Esophagus muscularis mucosa (tissue), 4 donors: ENCODE measurements around the gene AIG1. TPM values are rescaled to one million over a fixed set of nuclear protein-coding genes. Genes with fewer than 3 reads are reported as not detected.

Experiments used
- DNase-seq: peaks from one replicate; pipeline ENCODE4 v3.0.0-alpha.2; 2017; ENCODE audit errors: extremely low spot score
- H3K27ac ChIP-seq, 4 donors: fragments of 200-600 bp; sonication (generic); replicated peaks in 1 of 4; 1 replicate in 3 of 4; 2 replicates in 1 of 4; pipeline ENCODE4 v1.5.1; 2016 to 2019; ENCODE audit warnings: mild to moderate bottlenecking in 1 of 4
- H3K27me3 ChIP-seq, 4 donors: fragments of 200-600 bp; sonication (generic); one replicate each; pipeline versions ENCODE4 v1.5.1 to v1.6.0; 2016 to 2019
- H3K36me3 ChIP-seq, 4 donors: fragments of 200-600 bp; sonication (generic); one replicate each; pipeline ENCODE4 v1.5.1; 2016 to 2019
- H3K4me1 ChIP-seq, 4 donors: fragments of 200-600 bp; sonication (generic); one replicate each; pipeline ENCODE4 v1.5.1; 2016 to 2019
- H3K4me3 ChIP-seq, 4 donors: fragments of 200-600 bp; sonication (generic); 1 replicate in 2 of 4; 2 replicates in 2 of 4; pipeline ENCODE4 v1.5.1; 2016 to 2019; ENCODE audit warnings: mild to moderate bottlenecking in 4 of 4, moderate library complexity in 1 of 4
- H3K9me3 ChIP-seq, 4 donors: fragments of 200-600 bp; sonication (generic); 1 replicate in 3 of 4; 2 replicates in 1 of 4; pipeline ENCODE4 v1.5.1; 2016 to 2019
- EP300 ChIP-seq: sonication (generic); formaldehyde crosslinking; IDR thresholded peaks from one replicate; pipeline ENCODE4 v1.6.1; 2017; ENCODE audit warnings: antibody characterized with exemption
- POLR2A ChIP-seq: fragments of 450-650 bp; IDR thresholded peaks from one replicate; pipeline ENCODE4 v1.6.1; 2017; ENCODE audit warnings: antibody characterized with exemption, moderate library complexity, mild to moderate bottlenecking, low read depth
- POLR2AphosphoS5 ChIP-seq, 2 donors: sonication (generic); formaldehyde crosslinking; IDR thresholded peaks; one replicate each; pipeline ENCODE4 v1.6.1; 2017; ENCODE audit warnings: antibody characterized with exemption in 2 of 2
- WGBS: methylation state at CpG from one replicate; pipeline ENCODE4 v1.1.5; 2018; 5-methylcytosine and 5-hydroxymethylcytosine counted together
- intact Hi-C: fragments of 100-400 bp; cut with DNase I; formaldehyde crosslinking; loops from one replicate; pipeline ENCODE4 v1.15.1; 2023
- total RNA-seq, 4 donors: library from RNA; depleted of rRNA; stranded (reverse); fragments of >200 nt; gene quantifications; one replicate each; pipeline versions ENCODE4 v1.1.0 to v1.2.1, GENCODE V29; 2016
- TF ChIP-seq, protein P1 (sequence below), 3 experiments: fragments of 200-600 bp in 2 of 3; fragments of 450-650 bp in 1 of 3; sonication (generic) in 2 of 3; IDR thresholded peaks; one replicate each; pipeline ENCODE4 v1.5.1; 2017 to 2019; ENCODE audit warnings: antibody characterized with exemption in 3 of 3, mild to moderate bottlenecking in 2 of 3, moderate library complexity in 1 of 3

Gene AIG1
- total RNA-seq, 4 donors from 2014 or later: 21.0 to 26.3 (median 23.4) TPM

DNA sequence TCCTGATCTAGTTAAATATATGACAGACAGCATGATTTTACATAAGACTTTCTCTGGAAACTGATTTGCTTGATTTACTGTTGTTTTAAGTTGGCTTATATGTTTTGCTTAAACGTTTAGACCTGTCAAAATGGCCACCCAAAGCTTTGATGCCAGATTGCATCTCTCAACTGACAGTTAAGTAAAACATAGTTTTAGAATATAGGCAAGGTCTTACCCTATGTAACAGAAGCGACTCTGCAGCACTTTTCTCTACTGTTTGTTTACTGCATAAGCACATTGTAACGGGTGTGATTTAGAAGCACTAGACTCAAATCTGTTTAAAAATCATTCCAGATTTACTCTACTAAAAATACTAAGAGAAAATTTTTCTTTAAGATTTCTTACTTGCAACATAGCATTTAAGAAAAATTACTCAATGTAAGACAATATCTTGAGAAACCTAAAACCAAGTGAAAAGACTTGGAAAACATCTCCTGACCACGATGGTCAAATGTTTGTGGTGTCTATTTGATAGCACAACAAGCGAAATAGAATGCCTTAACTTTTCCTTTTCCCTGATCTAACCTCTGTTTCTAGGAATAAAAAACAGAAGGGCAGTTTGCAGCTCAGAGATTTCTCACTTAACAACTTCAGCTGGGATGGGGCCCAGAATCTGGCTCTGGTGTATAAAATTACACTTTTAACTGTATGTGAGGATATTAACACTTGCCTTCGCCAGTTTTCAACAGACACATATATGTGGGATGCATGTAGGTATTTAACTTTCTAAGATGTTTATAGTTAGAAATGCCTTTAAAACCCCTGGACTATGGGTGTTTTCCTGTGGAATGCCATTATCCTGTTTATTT is 47.4 kb downstream of the AIG1 start:
- H3K9me3 ChIP-seq: no peaks in the 10 kb centered on the region
- TF ChIP-seq EP300 (no peak), POLR2AphosphoS5 (IDR thresholded peaks at IDR 0.05) (no peak)
- TF ChIP-seq, protein P1, sequence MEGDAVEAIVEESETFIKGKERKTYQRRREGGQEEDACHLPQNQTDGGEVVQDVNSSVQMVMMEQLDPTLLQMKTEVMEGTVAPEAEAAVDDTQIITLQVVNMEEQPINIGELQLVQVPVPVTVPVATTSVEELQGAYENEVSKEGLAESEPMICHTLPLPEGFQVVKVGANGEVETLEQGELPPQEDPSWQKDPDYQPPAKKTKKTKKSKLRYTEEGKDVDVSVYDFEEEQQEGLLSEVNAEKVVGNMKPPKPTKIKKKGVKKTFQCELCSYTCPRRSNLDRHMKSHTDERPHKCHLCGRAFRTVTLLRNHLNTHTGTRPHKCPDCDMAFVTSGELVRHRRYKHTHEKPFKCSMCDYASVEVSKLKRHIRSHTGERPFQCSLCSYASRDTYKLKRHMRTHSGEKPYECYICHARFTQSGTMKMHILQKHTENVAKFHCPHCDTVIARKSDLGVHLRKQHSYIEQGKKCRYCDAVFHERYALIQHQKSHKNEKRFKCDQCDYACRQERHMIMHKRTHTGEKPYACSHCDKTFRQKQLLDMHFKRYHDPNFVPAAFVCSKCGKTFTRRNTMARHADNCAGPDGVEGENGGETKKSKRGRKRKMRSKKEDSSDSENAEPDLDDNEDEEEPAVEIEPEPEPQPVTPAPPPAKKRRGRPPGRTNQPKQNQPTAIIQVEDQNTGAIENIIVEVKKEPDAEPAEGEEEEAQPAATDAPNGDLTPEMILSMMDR (IDR thresholded peaks at IDR 0.05): no peak
- H3K27me3 ChIP-seq: no peaks in the 10 kb centered on the region
- DNase-seq: no peak
- peaks cover 4 to 17% (median 6%) of the 10 kb centered on the region in 4 donors for H3K4me1 ChIP-seq
- intact Hi-C loops: no loop called here
- WGBS: 57% methylated on average over 6 of the region's 6 CpGs
- no peak overlapping the region for H3K4me3 ChIP-seq
- no peak overlapping the region for H3K27ac ChIP-seq
- no peaks in the 10 kb centered on the region for H3K36me3 ChIP-seq

DNA sequence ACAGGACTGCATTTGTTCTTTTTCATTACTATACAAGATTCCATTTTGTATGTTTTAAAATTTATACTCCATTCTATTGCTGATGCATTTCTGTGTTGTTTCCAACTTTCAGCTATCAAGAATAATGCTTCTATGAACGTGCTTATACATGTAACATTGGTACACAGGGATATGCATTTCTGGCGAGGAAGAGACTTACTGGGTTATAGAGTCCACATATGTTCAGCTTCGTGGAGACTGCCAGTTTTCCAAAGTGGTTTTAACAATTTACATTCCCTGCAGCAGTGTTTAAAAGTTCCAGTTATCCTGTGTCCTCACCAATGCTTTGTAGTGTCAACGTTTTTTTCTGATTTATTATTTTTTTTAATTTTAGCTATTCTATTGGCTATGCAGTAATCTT is 48.5 kb downstream of the AIG1 start:
- no peak overlapping the region for H3K4me3 ChIP-seq
- WGBS: 75% methylated on average over 4 of the region's 4 CpGs
- no peaks in the 10 kb centered on the region for H3K36me3 ChIP-seq
- no peak for DNase-seq
- peaks cover 3 to 17% (median 6%) of the 10 kb centered on the region in 4 donors for H3K4me1 ChIP-seq
- intact Hi-C loops: no loop called here
- no peaks in the 10 kb centered on the region for H3K9me3 ChIP-seq
- no peak for TF ChIP-seq POLR2A
- TF ChIP-seq EP300: no peak
- TF ChIP-seq, protein P1 (IDR thresholded peaks at IDR 0.05): no peak
- TF ChIP-seq POLR2AphosphoS5 (IDR thresholded peaks at IDR 0.05): no peak
- no peaks in the 10 kb centered on the region for H3K27me3 ChIP-seq
- no peak overlapping the region for H3K27ac ChIP-seq

GRCh38 chr6:143110572-143110971 is 49.9 kb downstream of the AIG1 start:
- peaks cover 0 to 17% (median 6%) of the 10 kb centered on the region in 4 donors for H3K4me1 ChIP-seq
- intact Hi-C loops: no loop called here
- TF ChIP-seq POLR2AphosphoS5 (IDR thresholded peaks at IDR 0.05): no peak
- TF ChIP-seq, protein P1 (IDR thresholded peaks at IDR 0.05): no peak
- TF ChIP-seq POLR2A: no peak
- TF ChIP-seq EP300: no peak
- WGBS: 79% methylated on average over 4 of the region's 4 CpGs
- no peak overlapping the region for H3K4me3 ChIP-seq
- H3K27me3 ChIP-seq: no peaks in the 10 kb centered on the region
- no peaks in the 10 kb centered on the region for H3K9me3 ChIP-seq
- no peaks in the 10 kb centered on the region for H3K36me3 ChIP-seq
- DNase-seq: no peak
- H3K27ac ChIP-seq: no peak overlapping the region

DNA sequence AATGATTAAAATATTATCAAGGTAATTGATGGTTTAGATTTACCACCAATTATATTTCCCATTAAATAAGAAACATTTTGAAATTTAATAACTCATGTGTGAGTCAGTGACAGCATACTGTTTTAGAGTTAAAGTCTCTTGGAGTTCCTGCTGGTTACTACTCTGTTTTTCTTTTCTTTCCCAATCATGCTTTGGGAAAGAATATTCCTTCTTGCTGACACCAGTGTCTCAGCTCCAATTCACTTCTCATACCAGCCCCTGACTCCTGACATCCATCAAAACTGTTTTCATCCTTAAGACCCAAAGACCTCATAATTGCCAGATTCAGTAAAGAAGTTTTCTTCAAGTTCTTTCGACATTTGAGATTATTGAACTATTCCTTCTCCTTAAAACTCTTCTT is 50.3 kb downstream of the AIG1 start:
- Histone ChIP-seq H3K36me3 (no peaks in the 10 kb centered on the region), H3K27me3 (no peaks in the 10 kb centered on the region), H3K27ac (no peak overlapping the region), H3K9me3 (no peaks in the 10 kb centered on the region), H3K4me1 (peaks cover 0 to 17% (median 6%) of the 10 kb centered on the region in 4 donors), H3K4me3 (no peak overlapping the region)
- intact Hi-C loops: no loop called here
- 97% methylated on average over 1 of the region's 1 CpG for WGBS
- DNase-seq: no peak
- TF ChIP-seq POLR2A: no peak

DNA sequence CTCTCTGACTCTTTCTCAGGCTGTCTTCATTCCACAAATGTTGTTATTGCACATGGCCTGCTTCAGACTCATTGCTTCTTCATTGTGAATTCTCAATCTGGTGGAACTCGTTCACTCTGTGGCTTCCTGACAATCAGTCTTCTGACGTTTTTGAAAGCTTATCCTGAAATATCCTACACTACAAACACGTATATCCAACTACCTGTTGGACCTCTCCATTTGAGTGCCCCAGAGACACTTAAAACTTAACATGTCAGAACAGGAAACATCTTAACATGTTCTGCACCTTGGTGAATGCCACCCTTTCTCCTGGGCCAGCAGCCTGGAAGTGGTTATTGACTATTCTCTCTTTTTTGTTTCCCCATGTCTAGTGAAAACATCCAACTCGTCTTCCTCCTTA is 50.8 kb downstream of the AIG1 start:
- H3K4me1 ChIP-seq: peaks cover 0 to 17% (median 6%) of the 10 kb centered on the region in 4 donors
- no peaks in the 10 kb centered on the region for H3K27me3 ChIP-seq
- 93% methylated on average over 4 of the region's 4 CpGs for WGBS
- H3K27ac ChIP-seq: no peak overlapping the region
- H3K9me3 ChIP-seq: no peaks in the 10 kb centered on the region
- no peak for TF ChIP-seq POLR2A
- no peak for TF ChIP-seq EP300
- TF ChIP-seq, protein P1 (IDR thresholded peaks at IDR 0.05): no peak
- TF ChIP-seq POLR2AphosphoS5 (IDR thresholded peaks at IDR 0.05): no peak
- intact Hi-C loops: no loop called here
- no peak for DNase-seq
- H3K36me3 ChIP-seq: no peaks in the 10 kb centered on the region
- H3K4me3 ChIP-seq: no peak overlapping the region
